NCI-H1105 treated with DMSO at 0.1 percent for 48 hours (cell line): ENCODE measurements around the gene ABLIM1.
"Not testable (repeated sequence)": the region's sequence is repeated elsewhere in the genome, so short reads cannot be mapped to it uniquely, and the experiment has no call there.

Source experiments
- DNase-seq: peaks from one replicate; lab custom pipeline; 2025; lab: John Stamatoyannopoulos, UW

The ABLIM1 gene

GRCh38 chr10:114658175-114658574 lies at the start of gene ABLIM1:
Gene ABLIM1, minus strand, starts transcription at chr10:114658275. Its CDS starts 75 bp downstream, at chr10:114658200.
- DNase-seq = no peak

- DNase-seq = no peak
Measured at GRCh38 chr10:114706458-114707055, 48.5 kb upstream of the ABLIM1 start.

- DNase-seq = no peak
Measured at GRCh38 chr10:114704679-114705078, 46.6 kb upstream of the ABLIM1 start.

GRCh38 chr10:114703377-114704107 lies 45.5 kb upstream of the ABLIM1 start:
- DNase-seq = peak; percentile 25

GRCh38 chr10:114698271-114699061 lies 40.4 kb upstream of the ABLIM1 start:
- no peak for DNase-seq

- DNase-seq = no peak
Measured at GRCh38 chr10:114697061-114697598, 39.1 kb upstream of the ABLIM1 start.

- DNase-seq = not testable (repeated sequence)
Measured at GRCh38 chr10:114696301-114696700, 38.2 kb upstream of the ABLIM1 start.

- no peak for DNase-seq
Measured at GRCh38 chr10:114694752-114695151, 36.7 kb upstream of the ABLIM1 start.

- no peak for DNase-seq
Measured at GRCh38 chr10:114694062-114694461, 36.0 kb upstream of the ABLIM1 start.

- no peak for DNase-seq
Measured at GRCh38 chr10:114691442-114691941, 33.4 kb upstream of the ABLIM1 start.

GRCh38 chr10:114688786-114689185 lies 30.7 kb upstream of the ABLIM1 start:
- no peak for DNase-seq

GRCh38 chr10:114687459-114687858 lies 29.4 kb upstream of the ABLIM1 start:
- DNase-seq = no peak

GRCh38 chr10:114686013-114686412 lies 27.9 kb upstream of the ABLIM1 start:
- no peak for DNase-seq

GRCh38 chr10:114685456-114685855 lies 27.4 kb upstream of the ABLIM1 start:
- DNase-seq = no peak

GRCh38 chr10:114684822-114685209 lies 26.7 kb upstream of the ABLIM1 start:
- DNase-seq = no peak

GRCh38 chr10:114684084-114684821 lies 26.2 kb upstream of the ABLIM1 start:
- DNase-seq = no peak

- DNase-seq = no peak
Measured at GRCh38 chr10:114683593-114683992, 25.5 kb upstream of the ABLIM1 start.

- no peak for DNase-seq
Measured at GRCh38 chr10:114683162-114683561, 25.1 kb upstream of the ABLIM1 start.

- DNase-seq = peak; percentile 5
Measured at GRCh38 chr10:114682532-114682931, 24.5 kb upstream of the ABLIM1 start.

- DNase-seq = no peak
Measured at GRCh38 chr10:114682121-114682520, 24.0 kb upstream of the ABLIM1 start.

- DNase-seq = no peak
Measured at GRCh38 chr10:114681542-114681941, 23.5 kb upstream of the ABLIM1 start.
